ENCODE results near the gene ERBIN. TPM values are rescaled to one million over a fixed set of nuclear protein-coding genes. Genes with fewer than 3 reads are reported as not detected.
"Not testable (repeated sequence)": the region's sequence is repeated elsewhere in the genome, so short reads cannot be mapped to it uniquely, and the experiment has no call there.

Gene ERBIN
- total and polyA plus RNA-seq, 10 of the 15 experiments (the other 5 are each of a cell fraction or from before 2014, with no cell fraction given) = 9.5 to 91.1 (median 49.4) TPM

- TF ChIP-seq, protein P1, sequence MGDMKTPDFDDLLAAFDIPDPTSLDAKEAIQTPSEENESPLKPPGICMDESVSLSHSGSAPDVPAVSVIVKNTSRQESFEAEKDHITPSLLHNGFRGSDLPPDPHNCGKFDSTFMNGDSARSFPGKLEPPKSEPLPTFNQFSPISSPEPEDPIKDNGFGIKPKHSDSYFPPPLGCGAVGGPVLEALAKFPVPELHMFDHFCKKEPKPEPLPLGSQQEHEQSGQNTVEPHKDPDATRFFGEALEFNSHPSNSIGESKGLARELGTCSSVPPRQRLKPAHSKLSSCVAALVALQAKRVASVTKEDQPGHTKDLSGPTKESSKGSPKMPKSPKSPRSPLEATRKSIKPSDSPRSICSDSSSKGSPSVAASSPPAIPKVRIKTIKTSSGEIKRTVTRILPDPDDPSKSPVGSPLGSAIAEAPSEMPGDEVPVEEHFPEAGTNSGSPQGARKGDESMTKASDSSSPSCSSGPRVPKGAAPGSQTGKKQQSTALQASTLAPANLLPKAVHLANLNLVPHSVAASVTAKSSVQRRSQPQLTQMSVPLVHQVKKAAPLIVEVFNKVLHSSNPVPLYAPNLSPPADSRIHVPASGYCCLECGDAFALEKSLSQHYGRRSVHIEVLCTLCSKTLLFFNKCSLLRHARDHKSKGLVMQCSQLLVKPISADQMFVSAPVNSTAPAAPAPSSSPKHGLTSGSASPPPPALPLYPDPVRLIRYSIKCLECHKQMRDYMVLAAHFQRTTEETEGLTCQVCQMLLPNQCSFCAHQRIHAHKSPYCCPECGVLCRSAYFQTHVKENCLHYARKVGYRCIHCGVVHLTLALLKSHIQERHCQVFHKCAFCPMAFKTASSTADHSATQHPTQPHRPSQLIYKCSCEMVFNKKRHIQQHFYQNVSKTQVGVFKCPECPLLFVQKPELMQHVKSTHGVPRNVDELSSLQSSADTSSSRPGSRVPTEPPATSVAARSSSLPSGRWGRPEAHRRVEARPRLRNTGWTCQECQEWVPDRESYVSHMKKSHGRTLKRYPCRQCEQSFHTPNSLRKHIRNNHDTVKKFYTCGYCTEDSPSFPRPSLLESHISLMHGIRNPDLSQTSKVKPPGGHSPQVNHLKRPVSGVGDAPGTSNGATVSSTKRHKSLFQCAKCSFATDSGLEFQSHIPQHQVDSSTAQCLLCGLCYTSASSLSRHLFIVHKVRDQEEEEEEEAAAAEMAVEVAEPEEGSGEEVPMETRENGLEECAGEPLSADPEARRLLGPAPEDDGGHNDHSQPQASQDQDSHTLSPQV (IDR thresholded peaks at IDR 0.05) = no peak
- TF ChIP-seq TCF7 (IDR thresholded peaks at IDR 0.05; ENCODE audit: borderline replicate concordance) = no peak
Observed at GRCh38 chr5:65926276-65926783, at the start of gene ERBIN (continued).

GRCh38 chr5:65876970-65877369 is 49.4 kb upstream of the ERBIN start:
- no peaks in the 10 kb centered on the region for H3K4me1 ChIP-seq (ENCODE audit: control insufficient read depth, insufficient read depth, low read length)
- intact Hi-C loops (cut with micrococcal nuclease; ENCODE audit: unreplicated experiment) = no loop called here
- no peak overlapping the region for H3K4me2 ChIP-seq (ENCODE audit: control insufficient read depth, insufficient read depth)
- no peak for TF ChIP-seq SIN3A (IDR thresholded peaks at IDR 0.05; ENCODE audit: low read depth, low read length)
- TF ChIP-seq, protein P2, sequence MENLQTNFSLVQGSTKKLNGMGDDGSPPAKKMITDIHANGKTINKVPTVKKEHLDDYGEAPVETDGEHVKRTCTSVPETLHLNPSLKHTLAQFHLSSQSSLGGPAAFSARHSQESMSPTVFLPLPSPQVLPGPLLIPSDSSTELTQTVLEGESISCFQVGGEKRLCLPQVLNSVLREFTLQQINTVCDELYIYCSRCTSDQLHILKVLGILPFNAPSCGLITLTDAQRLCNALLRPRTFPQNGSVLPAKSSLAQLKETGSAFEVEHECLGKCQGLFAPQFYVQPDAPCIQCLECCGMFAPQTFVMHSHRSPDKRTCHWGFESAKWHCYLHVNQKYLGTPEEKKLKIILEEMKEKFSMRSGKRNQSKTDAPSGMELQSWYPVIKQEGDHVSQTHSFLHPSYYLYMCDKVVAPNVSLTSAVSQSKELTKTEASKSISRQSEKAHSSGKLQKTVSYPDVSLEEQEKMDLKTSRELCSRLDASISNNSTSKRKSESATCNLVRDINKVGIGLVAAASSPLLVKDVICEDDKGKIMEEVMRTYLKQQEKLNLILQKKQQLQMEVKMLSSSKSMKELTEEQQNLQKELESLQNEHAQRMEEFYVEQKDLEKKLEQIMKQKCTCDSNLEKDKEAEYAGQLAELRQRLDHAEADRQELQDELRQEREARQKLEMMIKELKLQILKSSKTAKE (IDR thresholded peaks at IDR 0.05; ENCODE audit: low read depth, poor library complexity, severe bottlenecking) = no peak
- no peak for TF ChIP-seq ZZZ3 (IDR thresholded peaks at IDR 0.05; ENCODE audit: control insufficient read depth, insufficient read length, low read depth)
- DNase-seq (ENCODE audit: low read depth, low spot score) (no peak), ATAC-seq (no peak), FAIRE-seq (no peak)
- ChIA-PET SMC1A (ENCODE audit: uncharacterized antibody, unreplicated experiment) (interaction anchor here (0.6 kb wide), 1 partner anchor 349 kb away, joined by 3 read pairs; no protein-coding TSS in a partner anchor), CTCF (interaction anchor here (0.6 kb wide), 2 partner anchors 151 to 984 kb away, joined by 3 read pairs; no protein-coding TSS in a partner anchor), POLR2A (no interaction called here), RAD21 (ENCODE audit: unreplicated experiment) (no interaction called here)
- 75% methylated on average over 4 of the region's 4 CpGs for WGBS (ENCODE audit: insufficient coverage, insufficient replicate concordance, low lambda C conversion rate, missing lambda C conversion rate)
- H3K9ac ChIP-seq (ENCODE audit: control insufficient read depth, insufficient read depth, low read length) = no peak overlapping the region
- H3K9me3 ChIP-seq (replicated peaks; ENCODE audit: control insufficient read depth, insufficient read depth, low read length) = no peaks in the 10 kb centered on the region
- in situ Hi-C loops (cut with MboI) = no loop called here
- H3K79me2 ChIP-seq (ENCODE audit: control insufficient read depth, insufficient read depth, low read length) = no peaks in the 10 kb centered on the region
- no peaks in the 10 kb centered on the region for H3K27me3 ChIP-seq (replicated peaks in 1 of 2; ENCODE audit: control insufficient read depth in 2 of 2, insufficient read depth in 2 of 2, low read length in 1 of 2)
- H3K4me3 ChIP-seq = no peak overlapping the region
- H4K20me1 ChIP-seq (ENCODE audit: control insufficient read depth, insufficient read depth) = no peaks in the 10 kb centered on the region
- no peaks in the 10 kb centered on the region for H3K36me3 ChIP-seq (ENCODE audit: control insufficient read depth in 2 of 2, insufficient read depth in 2 of 2, low read length in 1 of 2)
- H3K27ac ChIP-seq (ENCODE audit: control insufficient read depth, insufficient read depth) = no peak overlapping the region
- no TSS peak for BruUV-seq (replicated peaks)
- H2AFZ ChIP-seq (ENCODE audit: control insufficient read depth, low read depth, low read length) = no peak overlapping the region

DNA sequence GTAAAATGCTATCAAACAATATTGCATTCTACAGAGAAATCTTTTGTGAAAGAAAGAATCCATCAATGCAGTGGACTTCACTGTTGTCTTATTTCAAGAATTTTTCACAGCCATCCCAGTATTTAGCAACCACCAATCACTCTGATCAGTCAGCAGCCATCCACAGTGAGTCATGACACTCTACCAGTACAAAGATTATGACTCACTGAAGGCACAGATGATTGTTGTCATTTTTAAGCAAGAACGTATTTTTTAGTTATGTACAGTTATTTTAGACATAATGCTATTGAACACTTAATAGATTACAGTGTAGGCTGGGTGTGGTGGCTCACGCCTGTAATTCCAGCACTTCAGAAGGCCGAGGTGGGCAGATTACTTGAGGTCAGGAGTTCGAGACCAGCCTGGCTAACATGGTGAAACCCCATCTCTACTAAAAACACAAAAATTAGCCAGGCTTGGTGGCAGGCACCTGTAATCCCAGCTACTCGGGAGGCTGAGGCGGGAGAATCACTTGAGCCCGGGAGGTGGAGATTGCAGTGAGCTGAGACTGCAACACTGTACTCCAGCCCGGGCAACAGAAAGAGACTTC is 46.6 kb upstream of the ERBIN start:
- H4K20me1 ChIP-seq (ENCODE audit: control insufficient read depth, insufficient read depth); H3K9me3 ChIP-seq (replicated peaks; ENCODE audit: control insufficient read depth, insufficient read depth, low read length); H3K4me2 ChIP-seq (ENCODE audit: control insufficient read depth, insufficient read depth); POLR2A ChIA-PET; H2AFZ ChIP-seq (ENCODE audit: control insufficient read depth, low read depth, low read length); CTCF ChIA-PET; intact Hi-C loops (cut with micrococcal nuclease; ENCODE audit: unreplicated experiment); DNase-seq (ENCODE audit: low read depth, low spot score); H3K9ac ChIP-seq (ENCODE audit: control insufficient read depth, insufficient read depth, low read length); H3K4me3 ChIP-seq; ATAC-seq; H3K4me1 ChIP-seq (ENCODE audit: control insufficient read depth, insufficient read depth, low read length); H3K27me3 ChIP-seq (replicated peaks in 1 of 2; ENCODE audit: control insufficient read depth in 2 of 2, insufficient read depth in 2 of 2, low read length in 1 of 2); BruUV-seq (replicated peaks); in situ Hi-C loops (cut with MboI); RAD21 ChIA-PET (ENCODE audit: unreplicated experiment); FAIRE-seq; H3K36me3 ChIP-seq (ENCODE audit: control insufficient read depth in 2 of 2, insufficient read depth in 2 of 2, low read length in 1 of 2); SMC1A ChIA-PET (ENCODE audit: uncharacterized antibody, unreplicated experiment); H3K27ac ChIP-seq (ENCODE audit: control insufficient read depth, insufficient read depth); H3K79me2 ChIP-seq (ENCODE audit: control insufficient read depth, insufficient read depth, low read length): not testable (repeated sequence)
- WGBS (ENCODE audit: insufficient coverage, insufficient replicate concordance, low lambda C conversion rate, missing lambda C conversion rate) = 70% methylated on average over 8 of the region's 8 CpGs

Data from GM12878 (cell line).